Omental fat pad (tissue), 4 donors: Measurements from ENCODE around the gene TRAPPC12. TPM values are rescaled to one million over a fixed set of nuclear protein-coding genes. Genes with fewer than 3 reads are reported as not detected.

Experiments used
- ATAC-seq: fragments of 150-250 bp; one replicate; pipeline ENCODE4 v1.9.1; 2016; ENCODE audit warnings: mild to moderate bottlenecking, moderate library complexity; ENCODE audit not compliant: low FRiP score
- DNase-seq: peaks from one replicate; pipeline ENCODE4 v3.0.0-alpha.2; 2019; ENCODE audit warnings: low spot score
- total RNA-seq, 4 donors: library from RNA; depleted of rRNA; stranded (reverse); fragments of >200 nt; gene quantifications; one replicate each; pipeline ENCODE4 v1.1.0, GENCODE V29; 2016
- TF ChIP-seq, protein P1 (sequence below), 3 donors: fragments of 450-650 bp; IDR thresholded peaks; one replicate each; pipeline ENCODE4 v1.5.1; 2016 to 2017; ENCODE audit warnings: antibody characterized with exemption in 3 of 3, mild to moderate bottlenecking in 3 of 3, moderate library complexity in 2 of 3

TRAPPC12 gene
- total RNA-seq, 4 donors from 2014 or later, result 39.3 to 92.1 (median 53.9) TPM

DNA sequence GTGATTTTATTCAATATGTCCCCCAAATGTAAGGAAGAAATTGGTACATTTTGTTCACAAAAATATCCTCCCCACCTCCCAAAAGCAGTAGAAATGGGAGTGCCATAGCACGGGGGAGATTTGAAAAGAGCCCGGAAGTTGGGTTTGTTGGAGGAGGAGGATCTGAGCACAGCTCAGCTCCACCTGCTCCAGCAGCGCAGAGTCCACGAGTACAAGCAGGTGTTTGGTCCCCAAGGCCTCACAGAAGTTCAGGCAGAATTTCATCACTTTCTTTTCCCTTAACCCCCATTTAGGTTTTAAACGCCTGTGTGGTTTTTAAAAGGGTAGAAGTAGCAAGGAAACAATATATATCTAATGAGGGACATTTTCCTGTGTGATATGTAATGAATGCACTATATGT, 56.0 kb downstream of the TRAPPC12 start:
- TF ChIP-seq, protein P1, sequence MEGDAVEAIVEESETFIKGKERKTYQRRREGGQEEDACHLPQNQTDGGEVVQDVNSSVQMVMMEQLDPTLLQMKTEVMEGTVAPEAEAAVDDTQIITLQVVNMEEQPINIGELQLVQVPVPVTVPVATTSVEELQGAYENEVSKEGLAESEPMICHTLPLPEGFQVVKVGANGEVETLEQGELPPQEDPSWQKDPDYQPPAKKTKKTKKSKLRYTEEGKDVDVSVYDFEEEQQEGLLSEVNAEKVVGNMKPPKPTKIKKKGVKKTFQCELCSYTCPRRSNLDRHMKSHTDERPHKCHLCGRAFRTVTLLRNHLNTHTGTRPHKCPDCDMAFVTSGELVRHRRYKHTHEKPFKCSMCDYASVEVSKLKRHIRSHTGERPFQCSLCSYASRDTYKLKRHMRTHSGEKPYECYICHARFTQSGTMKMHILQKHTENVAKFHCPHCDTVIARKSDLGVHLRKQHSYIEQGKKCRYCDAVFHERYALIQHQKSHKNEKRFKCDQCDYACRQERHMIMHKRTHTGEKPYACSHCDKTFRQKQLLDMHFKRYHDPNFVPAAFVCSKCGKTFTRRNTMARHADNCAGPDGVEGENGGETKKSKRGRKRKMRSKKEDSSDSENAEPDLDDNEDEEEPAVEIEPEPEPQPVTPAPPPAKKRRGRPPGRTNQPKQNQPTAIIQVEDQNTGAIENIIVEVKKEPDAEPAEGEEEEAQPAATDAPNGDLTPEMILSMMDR (IDR thresholded peaks at IDR 0.05), result no peak
- DNase-seq (no peak), ATAC-seq (no peak)

GRCh38 chr2:3440477-3440876, 61.0 kb downstream of the TRAPPC12 start:
- TF ChIP-seq, protein P1 (IDR thresholded peaks at IDR 0.05), result no peak
- ATAC-seq, result no peak
- no peak for DNase-seq

DNA sequence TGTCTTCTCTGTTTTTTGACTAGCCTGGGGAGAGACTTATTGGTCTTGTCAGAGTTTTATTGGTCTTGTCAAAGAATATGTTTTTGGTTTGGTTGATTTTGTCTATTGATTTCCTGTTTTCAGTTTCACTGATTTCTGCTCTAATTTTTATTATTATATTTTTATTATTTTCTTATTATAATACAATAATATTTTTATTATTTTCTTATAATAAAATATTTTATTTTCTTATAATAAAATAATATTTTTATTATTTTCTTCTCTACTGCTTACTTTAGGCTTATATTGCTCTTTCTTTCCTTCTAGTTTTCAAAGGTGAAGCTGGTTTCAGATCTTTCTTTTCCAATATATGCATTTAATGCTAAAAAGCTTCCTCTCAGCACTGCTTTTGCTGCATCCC, 62.0 kb downstream of the TRAPPC12 start:
- no peak for DNase-seq
- ATAC-seq, result no peak
- TF ChIP-seq, protein P1 (IDR thresholded peaks at IDR 0.05), result no peak

GRCh38 chr2:3442185-3442584, 62.7 kb downstream of the TRAPPC12 start:
- TF ChIP-seq, protein P1 (IDR thresholded peaks at IDR 0.05), result no peak
- DNase-seq (no peak), ATAC-seq (no peak)

- ATAC-seq, result no peak
- no peak for DNase-seq
- TF ChIP-seq, protein P1 (IDR thresholded peaks at IDR 0.05), result no peak
Measured at GRCh38 chr2:3443083-3443482, 63.6 kb downstream of the TRAPPC12 start.

DNA sequence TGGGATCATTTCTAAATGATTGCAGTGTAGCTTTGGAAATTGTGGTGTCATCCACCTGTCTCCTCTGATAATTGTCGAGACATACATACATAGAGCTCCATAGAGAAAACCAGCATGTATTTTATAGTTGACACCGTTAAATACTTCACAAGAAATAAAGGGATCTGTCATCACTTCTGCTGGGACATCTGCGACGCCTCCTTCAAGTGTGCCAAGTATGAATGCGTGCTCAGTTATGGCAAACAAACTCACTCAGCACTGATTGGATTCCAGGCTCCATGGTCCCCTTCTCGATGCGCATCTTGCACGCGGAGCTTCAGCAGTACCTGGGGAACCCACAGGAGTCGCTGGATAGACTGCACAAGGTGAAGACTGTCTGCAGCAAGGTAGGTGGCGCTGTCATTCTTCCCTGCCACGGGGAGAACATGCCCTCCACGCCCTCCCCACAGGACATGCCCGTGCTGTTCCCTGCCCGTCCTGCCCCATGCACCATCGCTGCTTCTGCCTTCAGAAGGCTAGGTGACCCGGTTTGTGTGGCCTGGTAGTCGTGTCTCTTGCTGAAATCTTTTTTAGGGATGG, 64.1 kb downstream of the TRAPPC12 start:
- ATAC-seq, result no peak
- no peak for DNase-seq
- TF ChIP-seq, protein P1 (IDR thresholded peaks at IDR 0.05), result no peak

- DNase-seq (no peak), ATAC-seq (no peak)
- TF ChIP-seq, protein P1 (IDR thresholded peaks at IDR 0.05), result no peak
Measured at GRCh38 chr2:3445891-3446290, 66.4 kb downstream of the TRAPPC12 start.
